Calu3 (cell line): ENCODE results near the gene PLXNB3. TPM values are rescaled to one million over a fixed set of nuclear protein-coding genes. Genes with fewer than 3 reads are reported as not detected.

Experiments used
- BruUV-seq: library from RNA; stranded (reverse); fragments of 400-500 nt; replicated peaks from 2 replicates; lab custom pipeline; 2021; lab: Mats Ljungman, UMichigan
- CTCF ChIA-PET: fragments of 300-600 bp; sonication (Branson Sonifier 250); formaldehyde crosslinking; loops from one replicate; lab custom pipeline; 2022; ENCODE audit warnings: antibody characterized with exemption; lab: Charles Lee
- DNase-seq: peaks from one replicate; pipeline ENCODE4 v3.0.0; 2022
- H3K27ac Mint-ChIP-seq: one replicate; pipeline ENCODE4 v1.8.0; 2022; ENCODE audit warnings: mixed read lengths; ENCODE audit not compliant: unreplicated experiment
- H3K27me3 Mint-ChIP-seq: one replicate; pipeline ENCODE4 v1.8.0; 2022; ENCODE audit warnings: mixed read lengths; ENCODE audit not compliant: unreplicated experiment
- H3K36me3 Mint-ChIP-seq: one replicate; pipeline ENCODE4 v1.8.0; 2022; ENCODE audit warnings: mild to moderate bottlenecking, moderate library complexity, mixed read lengths; ENCODE audit not compliant: insufficient read depth, unreplicated experiment
- H3K4me1 Mint-ChIP-seq: one replicate; pipeline ENCODE4 v1.8.0; 2022; ENCODE audit warnings: mild to moderate bottlenecking, low read depth, mixed read lengths; ENCODE audit not compliant: unreplicated experiment
- H3K4me3 Mint-ChIP-seq: one replicate; pipeline ENCODE4 v1.8.0; 2022; ENCODE audit warnings: mild to moderate bottlenecking, low read depth, moderate library complexity, mixed read lengths; ENCODE audit not compliant: unreplicated experiment
- H3K9me3 Mint-ChIP-seq: one replicate; pipeline ENCODE4 v1.8.0; 2022; ENCODE audit warnings: low read depth, mixed read lengths; ENCODE audit not compliant: unreplicated experiment
- CTCF ChIP-seq: fragments of 200-600 bp; IDR thresholded peaks from one replicate; pipeline ENCODE4 v1.8.0; 2022; ENCODE audit warnings: antibody characterized with exemption; ENCODE audit not compliant: unreplicated experiment
- intact Hi-C: fragments of 100-400 bp; cut with micrococcal nuclease; formaldehyde crosslinking; loops from one replicate; pipeline ENCODE4 v1.10.0; 2022; ENCODE audit not compliant: unreplicated experiment
- total RNA-seq: library from RNA; stranded (reverse); gene quantifications from 2 replicates; pipeline ENCODE4 v1.2.3, GENCODE V29; 2022

Gene PLXNB3
- total RNA-seq, 1 experiment from 2014 or later = 37.5 TPM

GRCh38 chrX:153769865-153770600 is 6.0 kb downstream of the PLXNB3 start:
- BruUV-seq = no TSS peak
- H3K4me3 Mint-ChIP-seq = no peak overlapping the region
- H3K36me3 Mint-ChIP-seq = peaks cover 28% of the 10 kb centered on the region
- no peak for DNase-seq
- peaks cover 11% of the 10 kb centered on the region for H3K4me1 Mint-ChIP-seq
- peak overlapping the region; percentile 18 for H3K27ac Mint-ChIP-seq
- H3K9me3 Mint-ChIP-seq = no peaks in the 10 kb centered on the region
- CTCF ChIA-PET = no interaction called here
- H3K27me3 Mint-ChIP-seq = no peaks in the 10 kb centered on the region
- intact Hi-C loops = no loop called here
- TF ChIP-seq CTCF = no peak

GRCh38 chrX:153770601-153771414 is 6.8 kb downstream of the PLXNB3 start:
- Mint-ChIP-seq H3K9me3 (no peaks in the 10 kb centered on the region), H3K27me3 (no peaks in the 10 kb centered on the region), H3K27ac (no peak overlapping the region), H3K4me1 (peaks cover 11% of the 10 kb centered on the region), H3K36me3 (peaks cover 28% of the 10 kb centered on the region), H3K4me3 (no peak overlapping the region)
- CTCF ChIA-PET = interaction anchor here (0.5 kb wide), 1 partner anchor 87 kb away, joined by 4 read pairs; no protein-coding TSS in a partner anchor
- DNase-seq = no peak
- intact Hi-C loops = no loop called here
- no peak for TF ChIP-seq CTCF
- no TSS peak for BruUV-seq

- no peak for DNase-seq
- no peak overlapping the region for H3K4me3 Mint-ChIP-seq
These were observed 7.6 kb downstream of the PLXNB3 start for GRCh38 chrX:153771415-153772315.

More at GRCh38 chrX:153771415-153772315, 7.6 kb downstream of the PLXNB3 start:
- BruUV-seq = no TSS peak
- Mint-ChIP-seq H3K4me1 (peaks cover 4% of the 10 kb centered on the region), H3K27me3 (no peaks in the 10 kb centered on the region), H3K36me3 (peaks cover 19% of the 10 kb centered on the region), H3K9me3 (no peaks in the 10 kb centered on the region), H3K27ac (no peak overlapping the region)
- no peak for TF ChIP-seq CTCF
- CTCF ChIA-PET = no interaction called here
- intact Hi-C loops = no loop called here
